Measurements from ENCODE around the gene PDE6C. TPM values are rescaled to one million over a fixed set of nuclear protein-coding genes. Genes with fewer than 3 reads are reported as not detected.

Gene PDE6C
- total RNA-seq, 4 donors from 2014 or later: not detected

DNA sequence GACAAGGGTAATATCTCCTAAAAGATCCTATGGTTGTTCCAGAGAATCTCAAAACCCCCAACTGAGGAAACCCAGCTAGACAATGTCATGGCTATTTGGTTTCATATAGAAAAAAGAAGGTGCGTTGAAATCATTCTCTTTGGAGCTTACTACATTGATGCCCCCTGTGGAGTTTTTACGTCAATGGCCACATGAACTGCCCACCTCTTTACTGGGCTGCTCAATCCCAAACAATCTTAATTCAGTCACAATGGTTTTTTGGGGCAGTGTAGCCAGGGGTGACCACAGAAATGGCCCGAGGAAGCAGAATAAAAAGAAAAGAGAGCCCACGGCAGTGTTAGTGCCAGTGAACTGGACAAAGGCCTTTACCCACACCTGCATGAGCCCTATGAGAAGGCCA, 19.1 kb upstream of the PDE6C start:
- Histone ChIP-seq H3K27me3 (no peaks in the 10 kb centered on the region), H3K27ac (no peak overlapping the region), H3K4me3 (no peak overlapping the region), H3K36me3 (no peaks in the 10 kb centered on the region), H3K4me1 (peaks cover 0 to 5% (median 0%) of the 10 kb centered on the region in 4 donors), H3K9me3 (no peaks in the 10 kb centered on the region)
- TF ChIP-seq EP300 (IDR thresholded peaks at IDR 0.05) (no peak), POLR2A (IDR thresholded peaks at IDR 0.05) (no peak)
- TF ChIP-seq, protein P1, sequence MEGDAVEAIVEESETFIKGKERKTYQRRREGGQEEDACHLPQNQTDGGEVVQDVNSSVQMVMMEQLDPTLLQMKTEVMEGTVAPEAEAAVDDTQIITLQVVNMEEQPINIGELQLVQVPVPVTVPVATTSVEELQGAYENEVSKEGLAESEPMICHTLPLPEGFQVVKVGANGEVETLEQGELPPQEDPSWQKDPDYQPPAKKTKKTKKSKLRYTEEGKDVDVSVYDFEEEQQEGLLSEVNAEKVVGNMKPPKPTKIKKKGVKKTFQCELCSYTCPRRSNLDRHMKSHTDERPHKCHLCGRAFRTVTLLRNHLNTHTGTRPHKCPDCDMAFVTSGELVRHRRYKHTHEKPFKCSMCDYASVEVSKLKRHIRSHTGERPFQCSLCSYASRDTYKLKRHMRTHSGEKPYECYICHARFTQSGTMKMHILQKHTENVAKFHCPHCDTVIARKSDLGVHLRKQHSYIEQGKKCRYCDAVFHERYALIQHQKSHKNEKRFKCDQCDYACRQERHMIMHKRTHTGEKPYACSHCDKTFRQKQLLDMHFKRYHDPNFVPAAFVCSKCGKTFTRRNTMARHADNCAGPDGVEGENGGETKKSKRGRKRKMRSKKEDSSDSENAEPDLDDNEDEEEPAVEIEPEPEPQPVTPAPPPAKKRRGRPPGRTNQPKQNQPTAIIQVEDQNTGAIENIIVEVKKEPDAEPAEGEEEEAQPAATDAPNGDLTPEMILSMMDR (IDR thresholded peaks at IDR 0.05): no peak
- WGBS, 2 donors: 68 to 76% methylated on average over 4 of the region's 4 CpGs
- DNase-seq (ENCODE audit: low spot score in 2 of 2): no peak

DNA sequence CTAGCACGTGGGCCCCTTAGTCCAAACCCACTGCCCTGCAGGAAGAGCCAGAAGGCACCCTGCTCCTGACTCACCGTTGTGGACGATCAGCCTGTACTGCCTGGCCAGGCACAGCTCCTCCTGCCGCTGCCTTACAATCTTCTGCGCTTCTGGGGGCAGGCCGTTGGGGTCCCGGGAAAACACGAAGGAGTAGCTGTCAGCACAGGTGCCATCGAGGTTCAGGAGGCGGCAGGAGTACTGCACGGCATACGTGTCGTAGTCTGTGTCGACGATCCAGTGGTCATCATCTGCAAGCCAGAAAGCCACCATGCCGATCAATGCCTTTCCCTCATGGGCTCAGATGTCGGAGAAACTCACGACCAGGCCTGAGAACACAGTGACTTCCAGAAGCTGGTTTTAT, 18.6 kb upstream of the PDE6C start:
- no peak for DNase-seq (ENCODE audit: low spot score in 2 of 2)
- TF ChIP-seq, protein P1 (IDR thresholded peaks at IDR 0.05): no peak
- TF ChIP-seq POLR2A (IDR thresholded peaks at IDR 0.05): no peak
- TF ChIP-seq EP300 (IDR thresholded peaks at IDR 0.05): no peak
- Histone ChIP-seq H3K27me3 (no peaks in the 10 kb centered on the region), H3K4me3 (no peak overlapping the region), H3K4me1 (peaks cover 0 to 5% (median 0%) of the 10 kb centered on the region in 4 donors), H3K27ac (no peak overlapping the region), H3K36me3 (no peaks in the 10 kb centered on the region), H3K9me3 (no peaks in the 10 kb centered on the region)
- WGBS, 2 donors: 82 to 93% methylated on average over 18 of the region's 18 CpGs

DNA sequence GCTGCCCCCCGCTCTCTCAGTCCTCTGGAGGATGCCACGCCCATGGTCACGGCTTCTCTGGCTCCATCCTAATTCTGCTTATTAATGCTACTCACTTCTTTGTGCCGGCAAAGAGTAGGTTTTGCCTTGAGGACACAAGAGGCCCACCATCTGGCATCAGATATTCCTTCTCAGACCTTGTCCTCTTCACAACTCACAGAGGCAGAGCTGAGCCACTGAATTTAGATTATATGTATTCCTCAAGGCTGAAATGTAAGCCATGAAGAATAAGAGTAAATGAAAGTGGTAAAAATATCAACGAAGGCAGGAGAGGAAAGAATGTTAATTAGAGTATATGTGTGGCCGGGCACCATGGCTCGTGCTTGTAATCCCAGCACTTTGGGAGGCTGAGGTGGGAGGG, 17.8 kb upstream of the PDE6C start:
- no peaks in the 10 kb centered on the region for H3K36me3 ChIP-seq
- no peak overlapping the region for H3K27ac ChIP-seq
- 78 to 85% methylated on average over 7 of the region's 7 CpGs for WGBS, 2 donors
- H3K4me1 ChIP-seq: peaks cover 0 to 5% (median 0%) of the 10 kb centered on the region in 4 donors
- TF ChIP-seq EP300 (IDR thresholded peaks at IDR 0.05) (no peak), POLR2A (IDR thresholded peaks at IDR 0.05) (no peak)
- TF ChIP-seq, protein P1 (IDR thresholded peaks at IDR 0.05): no peak
- no peaks in the 10 kb centered on the region for H3K9me3 ChIP-seq
- no peaks in the 10 kb centered on the region for H3K27me3 ChIP-seq
- no peak for DNase-seq (ENCODE audit: low spot score in 2 of 2)
- no peak overlapping the region for H3K4me3 ChIP-seq

DNA sequence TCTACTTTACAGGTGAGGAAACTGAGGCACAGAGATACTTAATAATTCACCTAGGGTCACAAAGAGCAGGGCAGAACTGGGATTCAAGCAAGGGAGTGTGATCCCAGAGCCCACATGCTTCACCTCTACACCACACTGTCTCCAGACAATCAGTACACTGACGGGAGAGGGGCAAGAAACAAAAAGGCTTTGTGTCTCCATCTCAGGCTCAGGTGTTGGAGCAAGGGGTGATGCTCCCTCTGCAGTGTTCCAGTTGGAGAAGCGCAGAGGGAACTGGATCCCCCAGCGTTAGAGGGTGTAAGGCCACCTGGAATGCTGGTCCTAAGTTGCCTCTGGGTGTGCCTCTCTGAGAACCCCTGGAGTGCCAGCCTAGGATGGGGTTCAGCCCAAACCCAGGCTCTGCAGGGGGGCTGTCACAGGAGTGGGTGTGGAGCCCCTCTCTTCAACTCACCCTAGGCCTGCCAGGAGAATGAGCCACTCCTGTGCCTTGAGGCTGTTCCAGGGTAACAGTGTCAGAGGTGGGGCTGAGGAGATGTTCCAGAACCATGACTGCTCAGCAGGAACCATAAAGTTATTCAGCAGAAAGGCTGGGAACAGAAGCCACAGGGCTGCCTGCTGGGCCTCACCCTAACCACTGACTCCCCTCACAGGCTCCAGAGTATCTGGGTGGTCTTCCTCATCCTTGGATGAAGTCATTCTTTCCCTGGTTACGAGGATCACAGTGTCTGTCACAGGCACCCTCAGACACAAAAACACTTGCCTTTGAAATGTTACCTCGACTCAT, 16.8 kb upstream of the PDE6C start:
- TF ChIP-seq EP300 (IDR thresholded peaks at IDR 0.05): no peak
- no peak for TF ChIP-seq POLR2A (IDR thresholded peaks at IDR 0.05)
- H3K27ac ChIP-seq: no peak overlapping the region
- WGBS, 2 donors: 67 to 70% methylated on average over 4 to 5 of the region's 5 CpGs
- H3K9me3 ChIP-seq: no peaks in the 10 kb centered on the region
- no peaks in the 10 kb centered on the region for H3K36me3 ChIP-seq
- DNase-seq (ENCODE audit: low spot score in 2 of 2): no peak
- H3K4me3 ChIP-seq: no peak overlapping the region
- H3K27me3 ChIP-seq: no peaks in the 10 kb centered on the region
- H3K4me1 ChIP-seq: peaks cover 0 to 12% (median 0%) of the 10 kb centered on the region in 4 donors

DNA sequence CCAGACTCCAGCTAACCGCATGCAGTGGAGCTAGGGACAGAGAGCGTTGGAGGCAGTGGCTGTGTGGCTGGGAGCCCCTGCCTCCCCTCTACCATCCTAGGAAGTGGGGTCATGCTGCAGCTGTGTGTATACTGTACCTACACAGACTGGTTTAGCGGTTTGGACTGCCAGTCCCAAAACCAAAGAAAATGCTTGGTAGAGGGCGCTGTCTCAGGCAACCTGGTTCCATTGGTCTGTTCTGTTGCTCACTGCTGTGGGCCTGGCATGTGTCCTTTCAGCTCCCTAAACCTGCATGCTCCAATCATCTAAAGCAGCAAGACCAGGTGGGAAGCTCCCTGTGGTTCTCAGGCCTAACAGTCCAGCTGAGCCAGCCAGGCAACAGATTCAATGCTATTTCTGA, 15.8 kb upstream of the PDE6C start:
- TF ChIP-seq POLR2A (IDR thresholded peaks at IDR 0.05): no peak
- TF ChIP-seq EP300 (IDR thresholded peaks at IDR 0.05): no peak

GRCh38 chr10:93597075-93597599, 15.2 kb upstream of the PDE6C start:
- WGBS, 2 donors: 71 to 75% methylated on average over 1 of the region's 1 CpG
- no peaks in the 10 kb centered on the region for H3K9me3 ChIP-seq
- H3K36me3 ChIP-seq: no peaks in the 10 kb centered on the region
- no peak for TF ChIP-seq POLR2A (IDR thresholded peaks at IDR 0.05)
- TF ChIP-seq, protein P1 (IDR thresholded peaks at IDR 0.05): no peak
- TF ChIP-seq EP300 (IDR thresholded peaks at IDR 0.05): no peak
- H3K4me1 ChIP-seq: peaks cover 0 to 22% (median 6%) of the 10 kb centered on the region in 4 donors
- no peak for DNase-seq (ENCODE audit: low spot score in 2 of 2)
- no peak overlapping the region for H3K27ac ChIP-seq
- H3K4me3 ChIP-seq: no peak overlapping the region
- peaks cover 0 to 10% of the 10 kb centered on the region in 2 donors for H3K27me3 ChIP-seq

More for the DNA sequence above, 15.8 kb upstream of the PDE6C start:
- Histone ChIP-seq H3K4me3 (no peak overlapping the region), H3K9me3 (no peaks in the 10 kb centered on the region), H3K27ac (no peak overlapping the region), H3K4me1 (peaks cover 0 to 16% (median 5%) of the 10 kb centered on the region in 4 donors), H3K27me3 (peaks cover 0 to 5% of the 10 kb centered on the region in 2 donors), H3K36me3 (no peaks in the 10 kb centered on the region)
- no peak for DNase-seq (ENCODE audit: low spot score in 2 of 2)
- 56 to 80% methylated on average over 4 of the region's 4 CpGs for WGBS, 2 donors

Data from tibial nerve (tissue), 4 donors.